PC-3 (cell line): ENCODE results near the gene ZNF71.

Source experiments
- EZH2phosphoT487 ChIP-seq: fragments of 300-600 bp; sonication (generic); IDR thresholded peaks from 2 replicates; pipeline ENCODE4 v1.6.1; 2018; ENCODE audit warnings: mild to moderate bottlenecking, antibody characterized with exemption, low read length, borderline replicate concordance
- TF ChIP-seq, protein P1 (sequence below): fragments of 300-600 bp; sonication (generic); conservative IDR thresholded peaks from 2 replicates; pipeline ENCODE4 v1.5.1; 2017; ENCODE audit warnings: antibody characterized with exemption, low read depth, mild to moderate bottlenecking, low read length

DNA sequence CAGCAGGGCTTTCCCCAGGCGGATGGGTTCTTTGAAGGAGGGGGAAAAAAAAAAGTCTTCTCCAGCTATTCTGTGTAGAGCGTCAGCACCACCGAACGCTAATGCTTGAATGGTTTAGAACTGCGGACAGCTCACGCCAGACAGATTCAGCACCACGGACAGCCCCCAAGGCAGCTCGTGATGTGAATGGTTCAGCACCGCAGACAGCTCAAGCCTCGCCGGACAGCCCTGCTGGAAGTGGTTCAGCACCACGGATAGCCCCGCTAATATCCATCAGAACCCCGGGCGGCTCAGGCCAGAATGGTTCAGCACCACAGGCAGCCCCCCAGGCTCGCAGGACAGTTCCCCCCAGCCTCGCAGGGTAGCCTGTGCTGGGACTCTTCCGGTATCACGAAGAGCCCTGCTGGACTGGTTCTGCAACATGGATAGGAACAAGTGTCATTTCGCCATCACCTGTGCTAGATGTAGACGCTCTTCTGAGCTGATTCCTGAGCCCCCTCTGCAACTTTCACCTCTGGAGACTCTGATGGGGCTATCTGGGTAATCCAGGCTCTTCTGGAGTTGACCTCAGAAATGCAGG lies 43.0 kb downstream of the ZNF71 start:
- TF ChIP-seq, protein P1, sequence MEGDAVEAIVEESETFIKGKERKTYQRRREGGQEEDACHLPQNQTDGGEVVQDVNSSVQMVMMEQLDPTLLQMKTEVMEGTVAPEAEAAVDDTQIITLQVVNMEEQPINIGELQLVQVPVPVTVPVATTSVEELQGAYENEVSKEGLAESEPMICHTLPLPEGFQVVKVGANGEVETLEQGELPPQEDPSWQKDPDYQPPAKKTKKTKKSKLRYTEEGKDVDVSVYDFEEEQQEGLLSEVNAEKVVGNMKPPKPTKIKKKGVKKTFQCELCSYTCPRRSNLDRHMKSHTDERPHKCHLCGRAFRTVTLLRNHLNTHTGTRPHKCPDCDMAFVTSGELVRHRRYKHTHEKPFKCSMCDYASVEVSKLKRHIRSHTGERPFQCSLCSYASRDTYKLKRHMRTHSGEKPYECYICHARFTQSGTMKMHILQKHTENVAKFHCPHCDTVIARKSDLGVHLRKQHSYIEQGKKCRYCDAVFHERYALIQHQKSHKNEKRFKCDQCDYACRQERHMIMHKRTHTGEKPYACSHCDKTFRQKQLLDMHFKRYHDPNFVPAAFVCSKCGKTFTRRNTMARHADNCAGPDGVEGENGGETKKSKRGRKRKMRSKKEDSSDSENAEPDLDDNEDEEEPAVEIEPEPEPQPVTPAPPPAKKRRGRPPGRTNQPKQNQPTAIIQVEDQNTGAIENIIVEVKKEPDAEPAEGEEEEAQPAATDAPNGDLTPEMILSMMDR, result no peak
- no peak for TF ChIP-seq EZH2phosphoT487
